ENCODE results near the gene MSI2.

DNA sequence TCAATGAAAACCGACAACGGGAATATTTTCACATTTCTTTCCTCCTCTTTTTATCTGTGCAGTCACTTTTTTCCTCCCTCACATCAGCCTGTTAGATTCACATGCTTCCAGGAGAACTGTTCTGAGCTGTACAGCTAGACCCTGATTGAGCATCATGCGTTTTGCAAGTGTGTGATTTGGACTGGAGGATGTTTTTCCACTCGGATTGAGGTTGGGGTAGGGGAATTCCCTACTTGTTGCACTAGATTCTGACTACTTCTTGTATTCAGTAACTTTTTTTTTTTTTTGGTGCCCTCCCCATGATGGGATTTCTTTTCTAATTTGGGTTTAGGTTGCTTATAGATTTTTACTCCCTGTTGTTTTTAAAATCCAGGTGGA lies 4.8 kb downstream of the MSI2 start:
- TF ChIP-seq GATA2 (IDR thresholded peaks at IDR 0.05; ENCODE audit: insufficient read depth, insufficient read length, low read depth, low read length), result no peak
- TF ChIP-seq, protein P1, sequence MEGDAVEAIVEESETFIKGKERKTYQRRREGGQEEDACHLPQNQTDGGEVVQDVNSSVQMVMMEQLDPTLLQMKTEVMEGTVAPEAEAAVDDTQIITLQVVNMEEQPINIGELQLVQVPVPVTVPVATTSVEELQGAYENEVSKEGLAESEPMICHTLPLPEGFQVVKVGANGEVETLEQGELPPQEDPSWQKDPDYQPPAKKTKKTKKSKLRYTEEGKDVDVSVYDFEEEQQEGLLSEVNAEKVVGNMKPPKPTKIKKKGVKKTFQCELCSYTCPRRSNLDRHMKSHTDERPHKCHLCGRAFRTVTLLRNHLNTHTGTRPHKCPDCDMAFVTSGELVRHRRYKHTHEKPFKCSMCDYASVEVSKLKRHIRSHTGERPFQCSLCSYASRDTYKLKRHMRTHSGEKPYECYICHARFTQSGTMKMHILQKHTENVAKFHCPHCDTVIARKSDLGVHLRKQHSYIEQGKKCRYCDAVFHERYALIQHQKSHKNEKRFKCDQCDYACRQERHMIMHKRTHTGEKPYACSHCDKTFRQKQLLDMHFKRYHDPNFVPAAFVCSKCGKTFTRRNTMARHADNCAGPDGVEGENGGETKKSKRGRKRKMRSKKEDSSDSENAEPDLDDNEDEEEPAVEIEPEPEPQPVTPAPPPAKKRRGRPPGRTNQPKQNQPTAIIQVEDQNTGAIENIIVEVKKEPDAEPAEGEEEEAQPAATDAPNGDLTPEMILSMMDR (IDR thresholded peaks at IDR 0.05; ENCODE audit: extremely low read depth in 1 of 2, insufficient read depth in 1 of 2, low read depth in 1 of 2, low read length in 2 of 2), result no peak

All from endothelial cell of umbilical vein (primary cell).